Activated CD4-positive, alpha-beta T cell treated with anti-CD3 and anti-CD28 coated beads, Interleukin-2, Interleukin-6, amounts not matched to agents 100 ng/mL and 50 ng/mL, durations not matched to agents 16 hours and 8 hours (primary cell): Measurements from ENCODE around the gene HIGD1A.

Experiments
- DNase-seq: peaks from one replicate; pipeline ENCODE4 v3.0.0-alpha.2; 2020

Gene HIGD1A

GRCh38 chr3:42752961-42753360 is 51.3 kb downstream of the HIGD1A start:
- DNase-seq, result no peak

GRCh38 chr3:42752441-42752840 is 51.8 kb downstream of the HIGD1A start:
- no peak for DNase-seq

- DNase-seq, result no peak
Observed at GRCh38 chr3:42751609-42752008, 52.7 kb downstream of the HIGD1A start.

- no peak for DNase-seq
Observed at GRCh38 chr3:42750834-42751233, 53.5 kb downstream of the HIGD1A start.

GRCh38 chr3:42749753-42750231 is 54.5 kb downstream of the HIGD1A start:
- DNase-seq, result peak; percentile 12

GRCh38 chr3:42749025-42749752 is 55.1 kb downstream of the HIGD1A start:
- no peak for DNase-seq

GRCh38 chr3:42747581-42747980 is 56.7 kb downstream of the HIGD1A start:
- DNase-seq, result no peak

GRCh38 chr3:42746455-42747450 is 57.5 kb downstream of the HIGD1A start:
- no peak for DNase-seq

GRCh38 chr3:42745776-42746454 is 58.4 kb downstream of the HIGD1A start:
- DNase-seq, result no peak

GRCh38 chr3:42745291-42745745 is 59.0 kb downstream of the HIGD1A start:
- DNase-seq, result no peak

- no peak for DNase-seq
Observed at GRCh38 chr3:42743204-42743995, 60.9 kb downstream of the HIGD1A start.

GRCh38 chr3:42742688-42743087 is 61.6 kb downstream of the HIGD1A start:
- DNase-seq, result no peak

- no peak for DNase-seq
Observed at GRCh38 chr3:42742259-42742658, 62.0 kb downstream of the HIGD1A start.

GRCh38 chr3:42741796-42742195 is 62.5 kb downstream of the HIGD1A start:
- DNase-seq, result no peak

GRCh38 chr3:42739401-42740158 is 64.7 kb downstream of the HIGD1A start:
- DNase-seq, result no peak

GRCh38 chr3:42736531-42736930 is 67.8 kb downstream of the HIGD1A start:
- DNase-seq, result no peak

GRCh38 chr3:42736081-42736480 is 68.2 kb downstream of the HIGD1A start:
- no peak for DNase-seq

- no peak for DNase-seq
Observed at GRCh38 chr3:42735615-42736014, 68.7 kb downstream of the HIGD1A start.

- no peak for DNase-seq
Observed at GRCh38 chr3:42735019-42735418, 69.3 kb downstream of the HIGD1A start.

- DNase-seq, result no peak
Observed at GRCh38 chr3:42734263-42734860, 69.9 kb downstream of the HIGD1A start.
